Gastroesophageal sphincter (tissue), 4 donors: ENCODE data around the gene INTS12. TPM values are rescaled to one million over a fixed set of nuclear protein-coding genes. Genes with fewer than 3 reads are reported as not detected.

Experiments used
- ATAC-seq: fragments of 150-250 bp; one replicate; pipeline ENCODE4 v1.9.1; 2016; ENCODE audit warnings: mild to moderate bottlenecking, moderate library complexity
- H3K27ac ChIP-seq, 4 donors: fragments of 200-600 bp; sonication (generic) in 3 of 4; 1 replicate in 3 of 4; 2 replicates in 1 of 4; pipeline ENCODE4 v1.5.1; 2016 to 2019
- H3K27me3 ChIP-seq: fragments of 200-600 bp; sonication (generic); one replicate; pipeline ENCODE4 v1.5.1; 2019
- H3K36me3 ChIP-seq, 2 donors: fragments of 200-600 bp; sonication (generic); one replicate each; pipeline ENCODE4 v1.5.1; 2019; ENCODE audit warnings: control low read depth in 1 of 2
- H3K4me1 ChIP-seq, 3 donors: fragments of 200-600 bp; sonication (generic); 1 replicate in 2 of 3; 2 replicates in 1 of 3; pipeline ENCODE4 v1.5.1; 2016 to 2019; ENCODE audit warnings: control low read depth in 2 of 3
- H3K4me3 ChIP-seq, 2 donors: fragments of 200-600 bp; sonication (generic); one replicate each; pipeline ENCODE4 v1.5.1; 2019; ENCODE audit warnings: mild to moderate bottlenecking in 1 of 2, moderate library complexity in 1 of 2
- H3K9me3 ChIP-seq, 3 donors: fragments of 200-600 bp; sonication (generic); one replicate each; pipeline ENCODE4 v1.5.1; 2017 to 2019; ENCODE audit warnings: control low read depth in 2 of 3
- EP300 ChIP-seq: sonication (generic); formaldehyde crosslinking; IDR thresholded peaks from one replicate; pipeline ENCODE4 v1.6.1; 2017; ENCODE audit warnings: antibody characterized with exemption, mild to moderate bottlenecking
- POLR2A ChIP-seq, 2 donors: fragments of 450-650 bp; IDR thresholded peaks; one replicate each; pipeline ENCODE4 v1.6.1; 2017; ENCODE audit warnings: antibody characterized with exemption in 2 of 2, mild to moderate bottlenecking in 2 of 2, moderate library complexity in 1 of 2
- POLR2AphosphoS5 ChIP-seq: sonication (generic); formaldehyde crosslinking; IDR thresholded peaks from one replicate; pipeline ENCODE4 v1.6.1; 2017; ENCODE audit warnings: antibody characterized with exemption
- WGBS, 2 donors: methylation state at CpG; one replicate each; pipeline ENCODE4 v1.1.5; 2018; ENCODE audit warnings: low coverage in 1 of 2; 5-methylcytosine and 5-hydroxymethylcytosine counted together
- total RNA-seq, 4 donors: library from RNA; depleted of rRNA; stranded (reverse); fragments of >200 nt; gene quantifications; one replicate each; pipeline ENCODE4 v1.1.0, GENCODE V29; 2016
- TF ChIP-seq, protein P1 (sequence below), 4 experiments: fragments of 200-600 bp in 2 of 4; fragments of 450-650 bp in 2 of 4; sonication (generic) in 1 of 4; IDR thresholded peaks; one replicate each; pipeline ENCODE4 v1.5.1; 2017 to 2019; ENCODE audit warnings: antibody characterized with exemption in 4 of 4, mild to moderate bottlenecking in 2 of 4, moderate library complexity in 2 of 4

INTS12 gene
- total RNA-seq, 4 donors from 2014 or later: 24.2 to 46.1 (median 31.1) TPM

DNA sequence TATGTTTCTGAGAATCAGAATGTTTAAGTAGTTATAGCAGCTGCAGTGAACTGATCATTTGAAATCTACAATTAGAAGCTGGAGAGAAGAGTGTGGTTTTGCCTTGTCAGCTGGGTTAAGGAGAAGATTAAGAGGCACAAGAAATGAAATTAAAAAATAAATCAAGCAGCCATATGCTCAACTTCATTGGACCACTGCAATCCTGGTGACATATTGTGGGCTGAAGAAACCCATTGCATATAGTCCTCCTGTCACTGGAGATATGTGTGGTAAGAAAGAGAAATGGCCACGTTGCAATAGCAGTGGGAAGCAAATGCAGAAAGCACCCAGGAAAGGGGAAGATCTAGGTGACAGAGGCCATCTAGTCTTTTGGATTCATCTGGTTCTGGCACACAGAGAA lies 63.0 kb downstream of the INTS12 start:
- TF ChIP-seq, protein P1, sequence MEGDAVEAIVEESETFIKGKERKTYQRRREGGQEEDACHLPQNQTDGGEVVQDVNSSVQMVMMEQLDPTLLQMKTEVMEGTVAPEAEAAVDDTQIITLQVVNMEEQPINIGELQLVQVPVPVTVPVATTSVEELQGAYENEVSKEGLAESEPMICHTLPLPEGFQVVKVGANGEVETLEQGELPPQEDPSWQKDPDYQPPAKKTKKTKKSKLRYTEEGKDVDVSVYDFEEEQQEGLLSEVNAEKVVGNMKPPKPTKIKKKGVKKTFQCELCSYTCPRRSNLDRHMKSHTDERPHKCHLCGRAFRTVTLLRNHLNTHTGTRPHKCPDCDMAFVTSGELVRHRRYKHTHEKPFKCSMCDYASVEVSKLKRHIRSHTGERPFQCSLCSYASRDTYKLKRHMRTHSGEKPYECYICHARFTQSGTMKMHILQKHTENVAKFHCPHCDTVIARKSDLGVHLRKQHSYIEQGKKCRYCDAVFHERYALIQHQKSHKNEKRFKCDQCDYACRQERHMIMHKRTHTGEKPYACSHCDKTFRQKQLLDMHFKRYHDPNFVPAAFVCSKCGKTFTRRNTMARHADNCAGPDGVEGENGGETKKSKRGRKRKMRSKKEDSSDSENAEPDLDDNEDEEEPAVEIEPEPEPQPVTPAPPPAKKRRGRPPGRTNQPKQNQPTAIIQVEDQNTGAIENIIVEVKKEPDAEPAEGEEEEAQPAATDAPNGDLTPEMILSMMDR (IDR thresholded peaks at IDR 0.05): no peak
- TF ChIP-seq POLR2AphosphoS5 (no peak), EP300 (no peak), POLR2A (IDR thresholded peaks at IDR 0.05) (no peak)
- Histone ChIP-seq H3K4me1 (no peaks in the 10 kb centered on the region), H3K36me3 (no peaks in the 10 kb centered on the region), H3K4me3 (no peak overlapping the region), H3K27ac (no peak overlapping the region), H3K27me3 (no peaks in the 10 kb centered on the region), H3K9me3 (no peaks in the 10 kb centered on the region)
- ATAC-seq: no peak
- WGBS, 2 donors: 19 to 50% methylated on average over 1 of the region's 1 CpG

DNA sequence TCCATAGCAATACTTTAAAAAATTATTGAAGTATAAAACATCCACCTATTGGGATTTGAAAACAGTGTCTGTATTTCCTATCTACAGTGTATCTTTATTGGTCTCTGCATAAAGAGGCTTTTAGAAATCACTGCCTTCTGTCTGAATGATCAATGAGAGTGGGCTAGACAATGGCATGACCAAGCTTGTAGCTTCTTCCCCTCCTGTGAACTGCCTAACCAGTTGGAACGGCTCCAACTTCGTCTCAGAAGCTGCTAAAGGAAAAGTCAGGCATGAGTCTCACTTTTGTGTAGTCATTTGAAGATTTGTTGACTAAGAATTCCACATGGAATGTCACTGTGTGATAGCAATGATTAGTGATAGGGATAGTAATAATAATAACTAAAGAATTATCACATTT lies 64.2 kb downstream of the INTS12 start:
- no peaks in the 10 kb centered on the region for H3K36me3 ChIP-seq
- H3K4me3 ChIP-seq: no peak overlapping the region
- H3K9me3 ChIP-seq: no peaks in the 10 kb centered on the region
- H3K27me3 ChIP-seq: no peaks in the 10 kb centered on the region
- 43 to 58% methylated on average over 2 of the region's 2 CpGs for WGBS, 2 donors
- no peak overlapping the region for H3K27ac ChIP-seq
- no peak for TF ChIP-seq POLR2AphosphoS5
- no peak for TF ChIP-seq EP300
- TF ChIP-seq POLR2A (IDR thresholded peaks at IDR 0.05): no peak
- TF ChIP-seq, protein P1 (IDR thresholded peaks at IDR 0.05): no peak
- ATAC-seq: no peak
- no peaks in the 10 kb centered on the region for H3K4me1 ChIP-seq

DNA sequence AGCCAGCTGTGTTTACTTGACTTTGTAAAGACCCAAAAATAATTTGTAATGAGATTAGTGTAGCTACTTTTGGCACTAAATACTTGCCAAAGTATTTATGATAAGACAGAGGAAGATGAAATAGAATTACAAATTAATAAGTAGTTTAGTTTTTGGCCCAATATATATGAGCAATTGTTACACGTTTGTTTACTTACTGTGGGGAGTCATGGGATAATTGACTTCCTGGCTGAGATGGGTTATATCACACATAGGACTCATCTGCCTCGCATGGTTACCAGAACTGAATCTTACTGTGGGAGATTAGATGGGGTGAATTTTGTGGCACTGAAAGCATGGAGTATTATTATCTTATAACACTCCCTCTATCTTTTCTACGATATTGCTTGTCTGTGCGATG lies 66.6 kb downstream of the INTS12 start:
- no peak for ATAC-seq
- H3K4me3 ChIP-seq: no peak overlapping the region
- no peaks in the 10 kb centered on the region for H3K9me3 ChIP-seq
- no peaks in the 10 kb centered on the region for H3K27me3 ChIP-seq
- TF ChIP-seq POLR2AphosphoS5: no peak
- TF ChIP-seq EP300: no peak
- TF ChIP-seq, protein P1 (IDR thresholded peaks at IDR 0.05): no peak
- no peak for TF ChIP-seq POLR2A (IDR thresholded peaks at IDR 0.05)
- WGBS, 2 donors: 56 to 63% methylated on average over 4 of the region's 4 CpGs
- peaks cover 0 to 15% (median 0%) of the 10 kb centered on the region in 3 donors for H3K4me1 ChIP-seq
- no peaks in the 10 kb centered on the region for H3K36me3 ChIP-seq
- no peak overlapping the region for H3K27ac ChIP-seq

DNA sequence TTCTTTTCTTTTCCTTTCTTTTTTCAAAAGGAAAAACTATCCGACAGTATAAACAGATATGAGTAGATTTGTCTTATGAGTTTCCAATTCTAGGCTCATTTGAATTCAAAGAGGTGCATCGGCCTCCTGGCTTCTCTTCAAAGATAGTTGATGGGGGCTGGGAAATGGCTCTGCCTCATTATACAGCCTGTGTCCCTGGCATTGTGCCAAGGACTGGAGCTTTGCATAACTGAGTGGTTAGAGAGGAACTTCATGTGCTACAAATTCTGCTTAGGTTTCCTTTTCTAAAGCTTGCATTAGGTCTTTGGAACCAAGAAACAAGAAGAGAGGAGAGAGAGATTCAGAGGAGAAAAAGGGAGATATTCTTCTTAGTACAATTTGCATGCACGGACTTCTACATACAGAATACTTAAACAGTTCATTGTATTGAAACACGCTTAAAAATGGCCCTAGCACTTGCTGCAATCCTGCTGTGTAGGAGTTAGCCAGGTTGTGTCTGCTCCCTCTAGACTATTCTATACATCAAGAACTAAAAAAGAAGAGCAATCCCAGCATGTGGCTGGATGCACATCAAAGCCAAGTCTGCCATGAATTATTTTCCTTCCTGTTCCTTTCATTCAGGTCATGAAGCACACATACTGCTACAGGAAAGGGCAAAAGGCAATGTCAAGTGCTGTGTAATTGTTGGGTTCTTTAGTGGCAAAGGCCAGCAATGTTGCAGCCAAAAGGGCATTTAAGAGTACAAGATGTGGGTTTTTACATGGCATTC lies 70.9 kb downstream of the INTS12 start:
- ATAC-seq: peak; percentile 60
- WGBS, 2 donors: 40 to 43% methylated on average over 4 of the region's 4 CpGs
- no peak overlapping the region for H3K4me3 ChIP-seq
- no peak overlapping the region for H3K27ac ChIP-seq
- H3K9me3 ChIP-seq: no peaks in the 10 kb centered on the region
- no peaks in the 10 kb centered on the region for H3K36me3 ChIP-seq
- TF ChIP-seq POLR2AphosphoS5 (peak; percentile 25), EP300 (no peak)
- peaks cover 0 to 36% (median 4%) of the 10 kb centered on the region in 3 donors for H3K4me1 ChIP-seq
- no peaks in the 10 kb centered on the region for H3K27me3 ChIP-seq

DNA sequence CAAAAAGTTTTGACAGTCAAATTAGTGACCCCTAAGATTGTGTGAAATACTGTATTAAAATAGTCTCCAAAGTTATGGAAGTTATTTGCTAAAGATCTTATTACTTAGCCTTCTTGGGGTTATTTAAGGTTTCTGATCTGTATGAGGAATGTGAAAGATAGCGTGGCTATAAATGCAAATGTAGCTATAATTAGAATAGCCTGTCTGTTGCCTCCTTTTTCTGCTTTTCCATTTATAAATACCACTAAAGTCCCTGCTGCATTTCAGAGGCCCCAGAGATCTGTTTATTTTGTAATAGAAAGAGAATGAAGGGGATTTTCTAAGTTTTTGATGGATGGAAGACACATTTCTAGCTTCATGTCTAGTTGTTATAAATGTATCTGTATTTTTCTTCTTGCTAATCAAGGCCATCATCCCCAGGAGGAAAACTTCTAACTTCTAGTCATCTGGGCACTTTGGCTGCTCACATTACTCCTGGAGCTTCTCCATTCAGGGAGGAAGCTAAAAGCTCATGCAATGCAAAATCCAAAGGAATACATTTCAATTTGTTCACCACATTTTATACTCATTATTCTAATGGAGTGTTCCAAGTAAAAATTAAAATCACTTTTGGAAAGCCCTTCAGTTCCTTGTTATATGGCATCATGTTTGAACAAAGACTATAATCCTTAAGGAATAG lies 73.9 kb downstream of the INTS12 start:
- H3K27me3 ChIP-seq: no peaks in the 10 kb centered on the region
- TF ChIP-seq POLR2A (IDR thresholded peaks at IDR 0.05) (no peak), POLR2AphosphoS5 (no peak), EP300 (no peak)
- TF ChIP-seq, protein P1 (IDR thresholded peaks at IDR 0.05): no peak
- H3K27ac ChIP-seq: no peak overlapping the region
- H3K9me3 ChIP-seq: no peaks in the 10 kb centered on the region
- H3K36me3 ChIP-seq: no peaks in the 10 kb centered on the region
- WGBS, 2 donors: 7 to 13% methylated on average over 1 of the region's 1 CpG
- H3K4me1 ChIP-seq: peaks cover 0 to 36% (median 4%) of the 10 kb centered on the region in 3 donors
- H3K4me3 ChIP-seq: no peak overlapping the region
- no peak for ATAC-seq
